Esophagus muscularis mucosa (tissue), 4 donors: ENCODE data around the gene HRH4. TPM values are rescaled to one million over a fixed set of nuclear protein-coding genes. Genes with fewer than 3 reads are reported as not detected.

Experiments
- DNase-seq: peaks from one replicate; pipeline ENCODE4 v3.0.0-alpha.2; 2017; ENCODE audit errors: extremely low spot score
- H3K27ac ChIP-seq, 4 donors: fragments of 200-600 bp; sonication (generic); replicated peaks in 1 of 4; 1 replicate in 3 of 4; 2 replicates in 1 of 4; pipeline ENCODE4 v1.5.1; 2016 to 2019; ENCODE audit warnings: mild to moderate bottlenecking in 1 of 4
- H3K27me3 ChIP-seq, 4 donors: fragments of 200-600 bp; sonication (generic); one replicate each; pipeline versions ENCODE4 v1.5.1 to v1.6.0; 2016 to 2019
- H3K36me3 ChIP-seq, 4 donors: fragments of 200-600 bp; sonication (generic); one replicate each; pipeline ENCODE4 v1.5.1; 2016 to 2019
- H3K4me1 ChIP-seq, 4 donors: fragments of 200-600 bp; sonication (generic); one replicate each; pipeline ENCODE4 v1.5.1; 2016 to 2019
- H3K4me3 ChIP-seq, 4 donors: fragments of 200-600 bp; sonication (generic); 1 replicate in 2 of 4; 2 replicates in 2 of 4; pipeline ENCODE4 v1.5.1; 2016 to 2019; ENCODE audit warnings: mild to moderate bottlenecking in 4 of 4, moderate library complexity in 1 of 4
- H3K9me3 ChIP-seq, 4 donors: fragments of 200-600 bp; sonication (generic); 1 replicate in 3 of 4; 2 replicates in 1 of 4; pipeline ENCODE4 v1.5.1; 2016 to 2019
- EP300 ChIP-seq: sonication (generic); formaldehyde crosslinking; IDR thresholded peaks from one replicate; pipeline ENCODE4 v1.6.1; 2017; ENCODE audit warnings: antibody characterized with exemption
- POLR2A ChIP-seq: fragments of 450-650 bp; IDR thresholded peaks from one replicate; pipeline ENCODE4 v1.6.1; 2017; ENCODE audit warnings: antibody characterized with exemption, moderate library complexity, mild to moderate bottlenecking, low read depth
- POLR2AphosphoS5 ChIP-seq, 2 donors: sonication (generic); formaldehyde crosslinking; IDR thresholded peaks; one replicate each; pipeline ENCODE4 v1.6.1; 2017; ENCODE audit warnings: antibody characterized with exemption in 2 of 2
- WGBS: methylation state at CpG from one replicate; pipeline ENCODE4 v1.1.5; 2018; 5-methylcytosine and 5-hydroxymethylcytosine counted together
- intact Hi-C: fragments of 100-400 bp; cut with DNase I; formaldehyde crosslinking; loops from one replicate; pipeline ENCODE4 v1.15.1; 2023
- total RNA-seq, 4 donors: library from RNA; depleted of rRNA; stranded (reverse); fragments of >200 nt; gene quantifications; one replicate each; pipeline versions ENCODE4 v1.1.0 to v1.2.1, GENCODE V29; 2016
- TF ChIP-seq, protein P1 (sequence below), 3 experiments: fragments of 200-600 bp in 2 of 3; fragments of 450-650 bp in 1 of 3; sonication (generic) in 2 of 3; IDR thresholded peaks; one replicate each; pipeline ENCODE4 v1.5.1; 2017 to 2019; ENCODE audit warnings: antibody characterized with exemption in 3 of 3, mild to moderate bottlenecking in 2 of 3, moderate library complexity in 1 of 3

The HRH4 gene
- total RNA-seq, 4 donors from 2014 or later = 0.13 to 0.50 TPM; not detected in 2

DNA sequence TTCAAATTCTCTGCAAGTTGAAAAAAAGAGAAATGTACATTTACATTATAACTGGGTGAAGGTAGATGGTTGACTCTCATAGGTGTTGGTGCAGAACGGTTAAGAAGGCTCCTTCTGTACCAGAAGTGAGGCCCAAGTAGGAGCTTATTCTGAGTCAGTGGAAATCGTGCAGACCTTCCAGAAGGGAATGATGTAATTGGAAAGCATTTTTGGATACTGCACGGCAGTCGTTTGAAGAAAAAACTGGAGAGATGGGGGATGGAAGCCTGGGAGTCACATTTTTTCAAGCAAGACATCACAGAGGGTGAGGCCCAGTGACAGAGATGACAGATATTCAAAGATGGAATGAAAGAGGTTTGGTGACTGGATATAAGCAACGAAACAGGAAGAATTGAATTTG lies 39.4 kb downstream of the HRH4 start:
- no peaks in the 10 kb centered on the region for H3K9me3 ChIP-seq
- H3K27me3 ChIP-seq = no peaks in the 10 kb centered on the region
- no peak for TF ChIP-seq POLR2AphosphoS5 (IDR thresholded peaks at IDR 0.05)
- WGBS = 60% methylated on average over 5 of the region's 5 CpGs
- H3K4me1 ChIP-seq = no peaks in the 10 kb centered on the region
- no peak overlapping the region for H3K27ac ChIP-seq
- H3K4me3 ChIP-seq = no peak overlapping the region
- no peak for DNase-seq
- no peaks in the 10 kb centered on the region for H3K36me3 ChIP-seq
- intact Hi-C loops = no loop called here

DNA sequence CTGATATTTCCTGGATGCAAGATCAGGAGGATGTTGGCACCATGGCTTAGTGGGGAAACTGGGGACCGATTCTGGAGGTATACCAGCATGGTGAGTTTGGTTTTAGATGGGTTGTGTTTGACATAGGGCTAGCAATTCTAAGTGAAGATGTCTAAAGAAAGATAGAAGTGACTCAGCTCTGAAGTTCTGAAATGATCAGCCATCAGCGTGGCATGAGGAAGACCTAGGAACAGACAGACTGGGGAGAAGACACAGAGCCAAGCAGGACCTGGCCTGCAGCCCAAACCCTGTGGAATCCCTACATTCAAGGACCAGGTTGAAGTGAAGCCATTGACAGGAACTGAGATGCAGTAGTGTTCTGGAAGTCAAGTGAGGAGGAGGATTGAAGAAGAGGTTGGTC lies 39.8 kb downstream of the HRH4 start:
- Histone ChIP-seq H3K4me3 (no peak overlapping the region), H3K36me3 (no peaks in the 10 kb centered on the region), H3K27me3 (no peaks in the 10 kb centered on the region), H3K9me3 (no peaks in the 10 kb centered on the region), H3K4me1 (no peaks in the 10 kb centered on the region), H3K27ac (no peak overlapping the region)
- DNase-seq = no peak
- TF ChIP-seq POLR2AphosphoS5 (IDR thresholded peaks at IDR 0.05) = no peak
- no peak for TF ChIP-seq EP300
- TF ChIP-seq POLR2A = no peak
- TF ChIP-seq, protein P1, sequence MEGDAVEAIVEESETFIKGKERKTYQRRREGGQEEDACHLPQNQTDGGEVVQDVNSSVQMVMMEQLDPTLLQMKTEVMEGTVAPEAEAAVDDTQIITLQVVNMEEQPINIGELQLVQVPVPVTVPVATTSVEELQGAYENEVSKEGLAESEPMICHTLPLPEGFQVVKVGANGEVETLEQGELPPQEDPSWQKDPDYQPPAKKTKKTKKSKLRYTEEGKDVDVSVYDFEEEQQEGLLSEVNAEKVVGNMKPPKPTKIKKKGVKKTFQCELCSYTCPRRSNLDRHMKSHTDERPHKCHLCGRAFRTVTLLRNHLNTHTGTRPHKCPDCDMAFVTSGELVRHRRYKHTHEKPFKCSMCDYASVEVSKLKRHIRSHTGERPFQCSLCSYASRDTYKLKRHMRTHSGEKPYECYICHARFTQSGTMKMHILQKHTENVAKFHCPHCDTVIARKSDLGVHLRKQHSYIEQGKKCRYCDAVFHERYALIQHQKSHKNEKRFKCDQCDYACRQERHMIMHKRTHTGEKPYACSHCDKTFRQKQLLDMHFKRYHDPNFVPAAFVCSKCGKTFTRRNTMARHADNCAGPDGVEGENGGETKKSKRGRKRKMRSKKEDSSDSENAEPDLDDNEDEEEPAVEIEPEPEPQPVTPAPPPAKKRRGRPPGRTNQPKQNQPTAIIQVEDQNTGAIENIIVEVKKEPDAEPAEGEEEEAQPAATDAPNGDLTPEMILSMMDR (IDR thresholded peaks at IDR 0.05) = no peak
- intact Hi-C loops = no loop called here
- WGBS = 84% methylated on average over 2 of the region's 2 CpGs

DNA sequence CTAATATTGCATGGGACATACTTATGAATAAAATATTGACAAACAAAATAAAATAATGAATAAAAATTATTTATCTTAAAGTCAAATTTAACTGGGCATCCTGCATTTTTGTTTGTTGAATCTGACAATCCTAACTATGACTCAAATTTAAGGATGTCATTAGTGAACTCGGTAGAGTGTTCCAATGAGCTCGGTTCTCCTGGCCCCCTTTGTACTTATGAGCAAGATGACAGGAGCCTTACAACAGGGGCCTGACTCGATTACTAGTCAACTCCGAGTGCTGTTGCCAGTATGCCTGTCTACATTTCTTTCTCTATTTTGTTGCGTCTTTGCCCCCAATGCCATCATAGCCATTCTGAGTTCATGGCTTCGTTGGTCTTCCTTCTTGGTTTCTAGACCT lies 40.3 kb downstream of the HRH4 start:
- Histone ChIP-seq H3K36me3 (no peaks in the 10 kb centered on the region), H3K4me1 (no peaks in the 10 kb centered on the region), H3K9me3 (no peaks in the 10 kb centered on the region), H3K27ac (no peak overlapping the region), H3K27me3 (no peaks in the 10 kb centered on the region), H3K4me3 (no peak overlapping the region)
- 96% methylated on average over 6 of the region's 6 CpGs for WGBS
- TF ChIP-seq POLR2AphosphoS5 (IDR thresholded peaks at IDR 0.05) = no peak
- TF ChIP-seq POLR2A = no peak
- TF ChIP-seq EP300 = no peak
- TF ChIP-seq, protein P1 (IDR thresholded peaks at IDR 0.05) = no peak
- intact Hi-C loops = no loop called here
- no peak for DNase-seq

DNA sequence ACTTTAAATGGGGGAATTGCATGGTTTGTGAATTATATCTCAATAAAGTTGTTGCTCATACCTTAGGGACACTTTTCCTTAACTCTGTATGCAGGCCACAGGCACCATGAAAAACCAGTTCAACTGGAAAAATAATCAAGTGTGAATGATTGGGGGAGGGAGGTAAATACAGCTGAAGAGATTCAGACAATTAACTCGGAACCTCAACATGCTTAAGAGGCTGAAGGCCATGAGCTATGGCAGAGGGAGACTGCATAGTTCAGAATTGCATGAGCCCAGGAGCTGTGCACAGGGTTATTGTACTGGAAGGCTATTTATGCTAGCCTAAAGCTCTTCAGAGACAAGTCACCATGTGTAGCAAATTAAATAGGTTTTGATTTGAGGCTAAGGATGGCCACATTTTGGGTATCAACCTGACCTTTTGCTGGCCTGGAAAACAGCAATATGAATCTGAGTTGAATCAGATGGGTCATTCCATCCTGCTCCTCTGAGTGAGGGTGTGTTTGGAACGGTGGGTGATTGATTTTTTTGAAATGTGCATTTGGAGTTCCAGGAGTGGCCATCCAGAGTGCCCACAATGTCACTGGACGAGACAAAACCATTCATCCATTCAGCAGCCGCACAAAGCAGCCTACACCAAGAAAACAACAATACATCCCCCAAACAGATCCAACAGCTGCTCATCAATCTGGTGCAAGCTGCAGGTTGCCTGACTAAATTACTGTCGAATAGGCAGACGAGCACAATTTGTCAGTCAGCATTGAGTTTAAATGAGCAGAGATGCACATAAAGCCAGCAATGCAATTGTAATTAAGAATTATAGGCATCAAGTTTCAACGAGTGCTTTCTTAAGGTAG lies 42.5 kb downstream of the HRH4 start:
- H3K9me3 ChIP-seq = no peaks in the 10 kb centered on the region
- no peaks in the 10 kb centered on the region for H3K4me1 ChIP-seq
- no peak overlapping the region for H3K27ac ChIP-seq
- intact Hi-C loops = no loop called here
- H3K36me3 ChIP-seq = no peaks in the 10 kb centered on the region
- DNase-seq = no peak
- H3K4me3 ChIP-seq = no peak overlapping the region
- 80% methylated on average over 7 of the region's 7 CpGs for WGBS
- no peaks in the 10 kb centered on the region for H3K27me3 ChIP-seq
- no peak for TF ChIP-seq EP300

DNA sequence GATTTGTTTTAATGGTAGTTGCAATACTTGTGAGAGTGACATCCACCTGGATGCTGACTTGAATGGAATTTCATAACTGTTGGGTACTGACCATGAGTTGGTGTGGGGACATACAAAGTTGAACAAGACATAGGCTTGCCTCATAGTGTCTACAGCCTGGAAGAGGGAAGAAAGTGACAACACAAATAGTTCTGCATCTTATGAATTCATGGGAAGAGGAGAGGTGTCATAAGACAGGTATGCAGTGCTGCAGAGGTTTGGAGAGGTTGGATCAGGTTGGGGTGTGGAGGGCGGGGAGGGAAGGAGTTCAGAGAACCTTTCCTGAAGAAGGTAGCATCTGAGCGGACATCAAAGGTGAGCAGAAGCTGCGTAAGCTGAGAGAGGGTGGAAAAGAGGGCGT lies 44.0 kb downstream of the HRH4 start:
- intact Hi-C loops = no loop called here
- H3K27me3 ChIP-seq = no peaks in the 10 kb centered on the region
- no peaks in the 10 kb centered on the region for H3K4me1 ChIP-seq
- H3K36me3 ChIP-seq = no peaks in the 10 kb centered on the region
- no peak overlapping the region for H3K4me3 ChIP-seq
- DNase-seq = no peak
- no peaks in the 10 kb centered on the region for H3K9me3 ChIP-seq
- H3K27ac ChIP-seq = no peak overlapping the region
- WGBS = 89% methylated on average over 4 of the region's 4 CpGs
- no peak for TF ChIP-seq EP300
- no peak for TF ChIP-seq POLR2AphosphoS5 (IDR thresholded peaks at IDR 0.05)
- no peak for TF ChIP-seq POLR2A
- TF ChIP-seq, protein P1 (IDR thresholded peaks at IDR 0.05) = no peak

DNA sequence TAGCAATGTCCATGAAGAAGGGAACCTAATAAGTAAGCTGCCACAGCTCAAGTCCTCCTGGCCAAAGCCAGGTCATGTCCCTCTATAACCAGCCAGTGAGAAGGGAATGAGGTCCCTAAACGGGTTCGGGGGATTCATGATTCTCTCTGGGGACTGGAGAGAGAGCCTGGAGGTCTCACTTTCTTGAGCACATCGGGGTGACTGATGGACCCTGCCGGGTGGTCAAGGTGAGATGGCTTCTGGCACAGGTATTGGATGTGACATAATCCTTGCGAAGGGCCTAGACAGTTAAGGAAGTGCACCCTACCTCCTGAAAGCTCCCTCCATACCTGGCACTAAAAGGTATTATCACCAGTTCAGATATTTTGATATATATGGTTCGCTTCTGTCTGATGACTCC lies 45.7 kb downstream of the HRH4 start:
- 94% methylated on average over 5 of the region's 6 CpGs for WGBS
- no peak overlapping the region for H3K4me3 ChIP-seq
- no peak overlapping the region for H3K27ac ChIP-seq
- peak; percentile 74 for DNase-seq
- no peaks in the 10 kb centered on the region for H3K4me1 ChIP-seq
- intact Hi-C loops = no loop called here
- no peaks in the 10 kb centered on the region for H3K27me3 ChIP-seq
- no peaks in the 10 kb centered on the region for H3K36me3 ChIP-seq
- H3K9me3 ChIP-seq = no peaks in the 10 kb centered on the region
- TF ChIP-seq POLR2AphosphoS5 (IDR thresholded peaks at IDR 0.05) = no peak
- no peak for TF ChIP-seq POLR2A
- TF ChIP-seq EP300 = no peak
- TF ChIP-seq, protein P1 (IDR thresholded peaks at IDR 0.05) = no peak
